ENCODE data around the gene SLC8A3.

DNA sequence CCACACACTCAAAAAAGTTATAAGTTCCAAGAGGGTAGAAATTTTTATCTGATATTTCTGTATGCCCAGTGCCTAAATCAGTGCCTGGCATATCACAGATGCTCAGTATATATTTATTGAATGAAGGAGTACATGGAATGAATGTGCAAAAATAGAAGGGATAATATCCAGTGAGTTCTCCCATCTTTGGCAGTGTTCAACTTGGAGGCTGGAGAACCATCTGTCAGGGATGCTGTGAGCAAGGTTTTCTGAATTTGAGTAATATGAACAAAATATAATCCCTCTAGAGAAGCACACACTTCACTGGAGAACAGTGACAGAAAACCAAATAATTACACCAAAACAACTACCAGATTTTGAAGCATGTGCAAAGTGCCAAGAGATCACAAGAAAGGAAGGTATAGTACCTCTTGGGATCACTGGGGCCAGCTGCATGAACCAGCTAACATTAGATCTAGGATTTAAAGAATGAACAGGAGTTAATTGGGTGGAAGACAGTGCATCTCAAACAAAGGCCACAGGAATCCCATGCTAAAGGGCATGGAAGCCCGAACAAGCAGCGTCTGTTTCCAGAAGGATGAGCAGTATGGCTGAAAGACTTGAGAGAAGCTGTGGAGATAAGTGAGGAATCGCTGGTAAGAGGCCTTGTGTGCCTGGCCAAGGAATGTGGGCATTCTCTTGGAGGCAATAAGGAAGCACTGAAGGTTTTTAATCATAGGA is 11.5 kb downstream of the SLC8A3 start:
- TF ChIP-seq, protein P1, sequence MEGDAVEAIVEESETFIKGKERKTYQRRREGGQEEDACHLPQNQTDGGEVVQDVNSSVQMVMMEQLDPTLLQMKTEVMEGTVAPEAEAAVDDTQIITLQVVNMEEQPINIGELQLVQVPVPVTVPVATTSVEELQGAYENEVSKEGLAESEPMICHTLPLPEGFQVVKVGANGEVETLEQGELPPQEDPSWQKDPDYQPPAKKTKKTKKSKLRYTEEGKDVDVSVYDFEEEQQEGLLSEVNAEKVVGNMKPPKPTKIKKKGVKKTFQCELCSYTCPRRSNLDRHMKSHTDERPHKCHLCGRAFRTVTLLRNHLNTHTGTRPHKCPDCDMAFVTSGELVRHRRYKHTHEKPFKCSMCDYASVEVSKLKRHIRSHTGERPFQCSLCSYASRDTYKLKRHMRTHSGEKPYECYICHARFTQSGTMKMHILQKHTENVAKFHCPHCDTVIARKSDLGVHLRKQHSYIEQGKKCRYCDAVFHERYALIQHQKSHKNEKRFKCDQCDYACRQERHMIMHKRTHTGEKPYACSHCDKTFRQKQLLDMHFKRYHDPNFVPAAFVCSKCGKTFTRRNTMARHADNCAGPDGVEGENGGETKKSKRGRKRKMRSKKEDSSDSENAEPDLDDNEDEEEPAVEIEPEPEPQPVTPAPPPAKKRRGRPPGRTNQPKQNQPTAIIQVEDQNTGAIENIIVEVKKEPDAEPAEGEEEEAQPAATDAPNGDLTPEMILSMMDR (IDR thresholded peaks at IDR 0.05): no peak
- TF ChIP-seq EZH2 (IDR thresholded peaks at IDR 0.05): no peak
- no peak for TF ChIP-seq EZH2phosphoT487 (IDR thresholded peaks at IDR 0.05)

Data from neural progenitor cell (in vitro differentiated cells).